Osteocyte (in vitro differentiated cells): ENCODE measurements around the gene TECPR1. TPM values are rescaled to one million over a fixed set of nuclear protein-coding genes. Genes with fewer than 3 reads are reported as not detected.

Experiments
- DNase-seq: peaks from one replicate; pipeline ENCODE4 v3.0.0; 2021; ENCODE audit warnings: mixed read lengths; ENCODE audit not compliant: unreplicated experiment; ENCODE audit errors: extremely low spot score
- H3K27ac Mint-ChIP-seq: one replicate; pipeline ENCODE4 v1.8.0; 2021; ENCODE audit warnings: mild to moderate bottlenecking, mixed read lengths; ENCODE audit not compliant: unreplicated experiment
- H3K27me3 Mint-ChIP-seq: one replicate; pipeline ENCODE4 v1.8.0; 2021; ENCODE audit warnings: mixed read lengths; ENCODE audit not compliant: unreplicated experiment
- H3K36me3 Mint-ChIP-seq: one replicate; pipeline ENCODE4 v1.8.0; 2021; ENCODE audit warnings: mixed read lengths; ENCODE audit not compliant: unreplicated experiment
- H3K4me1 Mint-ChIP-seq: one replicate; pipeline ENCODE4 v1.8.0; 2021; ENCODE audit warnings: mixed read lengths; ENCODE audit not compliant: unreplicated experiment
- H3K4me3 Mint-ChIP-seq: one replicate; pipeline ENCODE4 v1.8.0; 2021; ENCODE audit warnings: mild to moderate bottlenecking, moderate library complexity, mixed read lengths; ENCODE audit not compliant: unreplicated experiment
- H3K9me3 Mint-ChIP-seq: one replicate; pipeline ENCODE4 v1.8.0; 2021; ENCODE audit warnings: mixed read lengths; ENCODE audit not compliant: unreplicated experiment
- CTCF ChIP-seq: fragments of 200-600 bp; sonication (generic); IDR thresholded peaks from 2 replicates; pipeline ENCODE4 v1.5.0; 2021; ENCODE audit warnings: antibody characterized with exemption, mild to moderate bottlenecking, moderate library complexity
- total RNA-seq: library from RNA; stranded (reverse); gene quantifications from 2 replicates; pipeline ENCODE4 v1.2.1, GENCODE V29; 2021

Gene TECPR1
- total RNA-seq, 1 donor from 2014 or later, result 33.6 TPM

GRCh38 chr7:98283127-98283886, 31.3 kb upstream of the TECPR1 start:
- no peak for TF ChIP-seq CTCF
- DNase-seq, result no peak
- Mint-ChIP-seq H3K27me3 (no peaks in the 10 kb centered on the region), H3K4me1 (peaks cover 52% of the 10 kb centered on the region), H3K9me3 (no peaks in the 10 kb centered on the region), H3K36me3 (peaks cover 13% of the 10 kb centered on the region), H3K4me3 (peak overlapping the region; percentile 97), H3K27ac (peak overlapping the region; percentile 93)

- Mint-ChIP-seq H3K27ac (peak overlapping the region; percentile 93), H3K36me3 (peaks cover 13% of the 10 kb centered on the region), H3K4me3 (peak overlapping the region; percentile 97), H3K4me1 (peaks cover 50% of the 10 kb centered on the region), H3K9me3 (no peaks in the 10 kb centered on the region), H3K27me3 (no peaks in the 10 kb centered on the region)
- no peak for DNase-seq
- no peak for TF ChIP-seq CTCF
Observed at GRCh38 chr7:98282703-98283102, 30.7 kb upstream of the TECPR1 start.

- H3K4me3 Mint-ChIP-seq, result peak overlapping the region; percentile 97
- peaks cover 46% of the 10 kb centered on the region for H3K4me1 Mint-ChIP-seq
- no peak for DNase-seq
- peaks cover 13% of the 10 kb centered on the region for H3K36me3 Mint-ChIP-seq
- no peaks in the 10 kb centered on the region for H3K27me3 Mint-ChIP-seq
- no peaks in the 10 kb centered on the region for H3K9me3 Mint-ChIP-seq
- peak overlapping the region; percentile 93 for H3K27ac Mint-ChIP-seq
- TF ChIP-seq CTCF, result no peak
Observed at GRCh38 chr7:98281757-98282606, 29.9 kb upstream of the TECPR1 start.

GRCh38 chr7:98280791-98281756, 29.0 kb upstream of the TECPR1 start, which contains the start of gene BRI3:
Gene BRI3, plus strand, starts transcription at chr7:98281686. Its CDS starts 110 bp downstream, at chr7:98281796.
- peak; percentile 94 for DNase-seq
- H3K27me3 Mint-ChIP-seq, result no peaks in the 10 kb centered on the region
- no peaks in the 10 kb centered on the region for H3K9me3 Mint-ChIP-seq
- H3K36me3 Mint-ChIP-seq, result peaks cover 13% of the 10 kb centered on the region
- H3K4me1 Mint-ChIP-seq, result peaks cover 42% of the 10 kb centered on the region
- H3K4me3 Mint-ChIP-seq, result peak within 1 kb of the TSS; percentile 97
- peak within 1 kb of the TSS; percentile 93 for H3K27ac Mint-ChIP-seq
- TF ChIP-seq CTCF, result no peak
